ENCODE data around the gene HTRA2.

Gene HTRA2

DNA sequence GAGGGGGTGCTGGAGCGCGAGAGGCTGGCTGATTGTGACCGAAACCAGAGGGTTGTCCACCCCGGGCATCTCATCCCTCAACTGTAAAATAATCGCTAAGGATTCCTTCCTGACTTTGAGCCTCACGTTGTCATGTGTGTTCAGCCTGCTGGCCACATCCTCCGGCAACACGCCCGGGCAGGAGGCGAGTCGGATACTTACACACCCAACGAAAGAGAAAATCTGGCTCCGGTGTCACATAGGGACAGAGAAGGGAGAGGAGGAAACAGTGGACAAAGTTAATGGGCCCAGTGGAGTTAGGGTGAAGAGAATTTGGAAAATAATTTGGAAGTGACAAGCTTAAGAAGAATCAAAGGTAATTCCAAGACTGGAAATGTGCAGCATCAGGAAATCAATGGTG is 13.1 kb upstream of the HTRA2 start:
- DNase-seq: no peak

DNA sequence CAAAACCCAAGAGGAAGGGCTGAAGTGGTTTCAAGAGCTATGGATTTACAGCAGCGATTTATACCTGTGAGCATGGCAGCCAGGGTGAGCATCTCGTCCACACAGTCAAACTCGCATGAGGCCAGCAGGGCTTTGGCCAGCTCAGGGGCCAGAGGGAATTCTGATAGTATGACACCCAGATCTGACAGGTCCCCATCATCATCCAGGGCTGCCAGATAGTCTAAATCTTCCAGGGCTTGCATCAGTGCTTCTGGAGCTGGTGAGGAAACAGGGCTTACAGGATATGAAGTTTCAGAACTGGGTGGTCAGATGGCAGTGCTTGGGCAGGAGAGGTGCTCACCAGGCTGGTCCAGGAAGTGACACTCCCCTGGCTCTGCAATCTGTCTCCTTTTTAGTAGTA is 7.2 kb upstream of the HTRA2 start:
- no peak for DNase-seq

GRCh38 chr2:74524005-74524404 is 5.7 kb upstream of the HTRA2 start:
- DNase-seq: no peak

- no peak for DNase-seq
Measured at GRCh38 chr2:74524955-74525716, 4.6 kb upstream of the HTRA2 start.

- no peak for DNase-seq
Measured at GRCh38 chr2:74525717-74526648, 3.8 kb upstream of the HTRA2 start, which contains the start of gene DQX1. TSS of gene DQX1 (minus strand) at chr2:74526231. CDS start at chr2:74525729, 502 bp downstream.

- no peak for DNase-seq
Measured at GRCh38 chr2:74526649-74527230, 3.0 kb upstream of the HTRA2 start.

GRCh38 chr2:74527741-74528140 is 2.0 kb upstream of the HTRA2 start:
- DNase-seq: no peak

DNA sequence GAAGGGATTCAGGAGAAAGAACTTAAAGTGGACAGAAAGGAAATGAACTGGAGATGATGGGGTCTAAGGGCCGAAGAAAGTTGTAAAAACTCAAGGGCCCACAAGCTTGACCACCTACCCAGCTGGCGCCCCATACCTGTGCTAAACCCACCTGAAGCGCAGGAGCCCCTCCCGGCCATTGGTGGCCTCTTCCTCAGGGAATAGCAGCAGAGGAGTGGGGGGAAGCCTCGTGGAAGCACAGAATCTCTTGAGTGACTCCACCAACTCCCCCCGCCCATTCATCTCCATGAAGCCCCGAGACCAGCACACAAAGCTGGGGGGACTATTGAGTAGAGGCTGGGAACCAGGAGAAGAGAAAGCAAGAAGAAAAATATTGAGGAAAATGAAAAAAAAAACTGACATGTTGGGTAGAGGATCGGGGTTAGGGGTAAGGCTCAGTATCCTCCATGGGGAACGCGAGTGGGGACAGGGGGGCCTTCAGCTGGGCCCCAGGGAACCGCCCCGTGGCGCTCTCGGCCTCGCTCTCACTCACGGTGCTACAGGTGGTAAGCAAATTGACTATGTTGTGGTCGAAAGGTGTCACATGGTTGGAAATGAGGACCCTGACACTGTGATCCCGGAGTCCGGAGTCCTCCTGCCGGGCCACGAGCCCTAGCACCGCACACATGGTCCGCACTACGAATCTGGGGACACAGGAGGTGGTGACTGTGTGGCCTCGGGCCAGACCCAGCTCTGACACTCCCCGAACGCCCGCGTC is 955 bp upstream of the HTRA2 start:
- DNase-seq: peak in 1 of 4 experiments; percentile 35

DNA sequence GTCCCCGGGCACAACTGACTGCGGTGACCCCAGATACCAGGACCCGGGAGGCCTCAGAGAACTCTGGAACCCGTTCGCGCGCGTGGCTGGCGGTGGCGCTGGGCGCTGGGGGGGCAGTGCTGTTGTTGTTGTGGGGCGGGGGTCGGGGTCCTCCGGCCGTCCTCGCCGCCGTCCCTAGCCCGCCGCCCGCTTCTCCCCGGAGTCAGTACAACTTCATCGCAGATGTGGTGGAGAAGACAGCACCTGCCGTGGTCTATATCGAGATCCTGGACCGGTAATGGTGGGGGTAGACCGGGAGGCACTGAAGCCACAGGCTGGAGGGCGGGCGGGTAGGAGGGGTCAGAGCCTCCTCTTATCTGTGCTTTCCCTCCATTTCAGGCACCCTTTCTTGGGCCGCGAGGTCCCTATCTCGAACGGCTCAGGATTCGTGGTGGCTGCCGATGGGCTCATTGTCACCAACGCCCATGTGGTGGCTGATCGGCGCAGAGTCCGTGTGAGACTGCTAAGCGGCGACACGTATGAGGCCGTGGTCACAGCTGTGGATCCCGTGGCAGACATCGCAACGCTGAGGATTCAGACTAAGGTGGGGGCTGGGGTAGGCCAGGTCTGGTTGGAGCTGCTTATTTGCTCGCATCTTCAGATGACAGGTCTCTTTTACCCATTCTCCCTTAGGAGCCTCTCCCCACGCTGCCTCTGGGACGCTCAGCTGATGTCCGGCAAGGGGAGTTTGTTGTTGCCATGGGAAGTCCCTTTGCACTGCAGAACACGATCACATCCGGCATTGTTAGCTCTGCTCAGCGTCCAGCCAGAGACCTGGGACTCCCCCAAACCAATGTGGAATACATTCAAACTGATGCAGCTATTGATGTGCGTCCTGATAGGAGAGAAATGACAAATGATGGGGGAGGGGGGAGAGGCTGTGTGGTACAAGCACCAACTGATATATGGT is 780 bp downstream of the HTRA2 start:
- peak in 1 of 4 experiments; percentile 22 for DNase-seq

- DNase-seq: no peak
Measured at GRCh38 chr2:74531666-74532065, 1.9 kb downstream of the HTRA2 start.

- DNase-seq: no peak
Measured at GRCh38 chr2:74532222-74532621, 2.5 kb downstream of the HTRA2 start.

DNA sequence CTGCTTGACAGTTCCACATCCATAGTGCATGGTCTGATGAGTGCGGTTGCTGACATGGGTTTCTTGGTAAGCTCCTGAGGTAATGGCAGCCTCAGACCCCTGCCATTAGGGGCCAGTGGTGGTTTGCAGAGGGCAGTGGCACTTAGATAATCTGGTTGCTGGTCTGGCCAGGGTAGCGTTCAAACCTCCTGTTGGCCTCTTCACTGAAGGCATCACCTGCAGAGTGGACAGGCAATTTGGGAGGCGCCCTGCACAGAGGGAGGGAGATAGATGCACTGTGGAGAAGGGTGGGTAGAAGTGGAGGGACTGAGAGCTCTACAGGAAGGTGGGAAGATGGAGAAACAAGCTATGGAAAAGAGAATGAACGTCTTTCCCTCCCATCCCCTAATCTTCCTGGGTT is 3.7 kb downstream of the HTRA2 start:
- DNase-seq: no peak

GRCh38 chr2:74534411-74534810 is 4.7 kb downstream of the HTRA2 start:
- no peak for DNase-seq

GRCh38 chr2:74535440-74535965 is 5.8 kb downstream of the HTRA2 start:
- DNase-seq: no peak

DNA sequence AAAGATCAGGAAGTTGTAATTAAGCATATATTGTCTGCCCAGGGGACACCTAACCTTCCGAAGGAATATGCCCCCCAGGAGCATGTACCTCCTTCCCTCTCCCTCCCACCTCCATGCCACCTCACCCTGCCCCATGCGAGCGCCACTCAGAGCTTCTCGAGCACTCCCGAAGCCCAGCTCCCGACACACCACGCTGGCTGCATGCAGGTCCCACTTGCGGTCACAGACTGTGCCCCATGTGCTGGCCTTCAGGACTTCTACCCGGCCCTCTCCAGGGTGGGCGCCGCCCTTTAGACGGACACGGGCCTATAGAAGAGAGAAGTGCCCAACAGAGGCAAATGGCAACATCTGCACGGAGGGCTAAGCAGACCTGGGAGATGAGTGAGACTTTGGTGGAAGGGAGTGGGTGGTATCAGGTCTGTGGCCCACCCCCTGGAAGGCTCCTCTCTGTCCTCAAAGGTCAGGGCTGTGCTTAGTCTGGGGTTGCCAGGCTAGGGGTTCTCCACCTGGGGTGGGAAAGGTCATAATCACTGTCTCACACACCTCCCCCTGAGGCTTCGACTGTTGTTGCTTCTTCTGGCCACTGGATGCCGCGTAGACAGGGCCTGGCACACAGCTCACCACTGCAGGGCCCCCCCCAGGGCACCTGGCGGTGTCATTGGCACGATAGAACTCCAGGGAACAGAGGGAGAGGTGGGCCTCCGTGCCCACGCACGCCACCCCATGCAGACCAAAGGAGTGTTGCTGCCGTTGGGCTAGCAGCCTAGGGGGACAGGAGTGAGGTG is 6.6 kb downstream of the HTRA2 start:
- no peak for DNase-seq

- DNase-seq: no peak
Measured at GRCh38 chr2:74537140-74537539, 7.4 kb downstream of the HTRA2 start.

DNA sequence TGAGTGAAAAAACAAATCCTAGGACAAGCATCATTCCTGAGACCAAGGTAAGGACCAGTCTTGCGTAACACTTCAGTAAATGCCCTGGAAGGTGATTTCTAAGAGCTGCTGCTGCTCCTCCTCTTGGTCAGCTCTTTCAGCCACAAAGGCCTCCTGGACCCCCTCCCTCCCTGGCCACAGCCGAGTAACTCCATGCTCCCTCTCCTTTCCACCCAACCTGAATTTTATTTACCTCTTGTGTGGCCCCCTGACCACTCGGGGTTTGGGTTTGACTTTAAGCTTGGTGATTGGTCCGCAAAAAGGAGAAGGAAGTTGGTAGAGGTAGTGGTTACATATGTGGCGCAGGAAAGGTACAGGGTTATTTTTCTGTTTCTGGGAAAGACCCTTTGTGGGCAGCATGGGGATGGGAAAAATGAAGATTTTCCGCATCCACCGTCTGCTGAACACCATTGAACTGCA is 9.2 kb downstream of the HTRA2 start:
- no peak for DNase-seq

GRCh38 chr2:74540291-74540690 is 10.6 kb downstream of the HTRA2 start:
- no peak for DNase-seq

DNA sequence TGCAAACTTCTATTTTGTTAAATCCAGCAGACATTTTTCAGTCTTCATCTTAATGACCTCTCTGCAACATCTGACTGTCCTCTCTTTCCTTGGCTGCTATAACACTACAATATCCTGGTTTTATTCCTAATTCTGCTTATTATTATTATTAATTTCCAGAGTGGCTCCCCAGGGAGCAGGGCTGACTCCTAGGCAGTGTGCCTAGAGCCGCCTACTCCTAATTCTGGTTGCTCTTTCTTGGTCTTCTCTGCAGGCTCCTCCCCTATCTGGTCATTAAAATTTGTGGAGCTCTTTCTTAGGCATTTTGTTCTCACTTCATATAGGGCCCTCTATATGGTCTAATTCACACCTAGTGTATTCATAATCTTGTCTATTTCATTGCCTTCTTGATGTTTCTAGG is 13.2 kb downstream of the HTRA2 start:
- no peak for DNase-seq

- DNase-seq: no peak
Measured at GRCh38 chr2:74544634-74545033, 14.9 kb downstream of the HTRA2 start.
